Activated CD8-positive, alpha-beta memory T cell treated with anti-CD3 and anti-CD28 coated beads, Interleukin-2, amount 50 U/mL, for 24 hours (primary cell): ENCODE data around the gene NRG2.

Experiments
- DNase-seq: peaks from one replicate; pipeline ENCODE4 v3.0.0-alpha.2; 2020; ENCODE audit errors: extremely low read depth

Gene NRG2

GRCh38 chr5:140042643-140043507, at the start of gene NRG2:
Gene NRG2 (minus strand): TSS chr5:140043299.
- DNase-seq: no peak

- no peak for DNase-seq
Observed at GRCh38 chr5:140090251-140090650, 47.2 kb upstream of the NRG2 start.

- no peak for DNase-seq
Observed at GRCh38 chr5:140084541-140084940, 41.4 kb upstream of the NRG2 start.

DNA sequence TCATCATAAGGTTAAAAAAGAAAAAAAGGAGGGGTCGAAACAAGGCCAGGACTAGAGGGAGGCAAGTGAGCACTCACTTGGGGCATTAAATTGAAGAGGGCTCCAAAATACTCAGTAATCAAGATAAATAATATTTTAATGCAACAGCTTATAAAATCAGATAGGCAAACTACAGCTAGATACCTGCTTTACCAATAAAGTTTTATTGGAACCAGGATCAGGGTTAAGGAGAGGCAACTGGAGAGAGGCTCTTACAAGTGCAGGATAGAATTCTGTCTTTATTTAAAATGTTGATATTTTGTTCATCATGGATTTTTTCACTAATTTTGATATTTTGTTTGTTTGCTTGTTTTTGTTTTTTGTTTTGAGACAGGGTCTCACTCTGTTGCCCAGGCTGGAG, 40.6 kb upstream of the NRG2 start:
- no peak for DNase-seq

GRCh38 chr5:140083120-140083519, 40.0 kb upstream of the NRG2 start:
- no peak for DNase-seq

- DNase-seq: no peak
Observed at GRCh38 chr5:140076788-140077187, 33.7 kb upstream of the NRG2 start.

DNA sequence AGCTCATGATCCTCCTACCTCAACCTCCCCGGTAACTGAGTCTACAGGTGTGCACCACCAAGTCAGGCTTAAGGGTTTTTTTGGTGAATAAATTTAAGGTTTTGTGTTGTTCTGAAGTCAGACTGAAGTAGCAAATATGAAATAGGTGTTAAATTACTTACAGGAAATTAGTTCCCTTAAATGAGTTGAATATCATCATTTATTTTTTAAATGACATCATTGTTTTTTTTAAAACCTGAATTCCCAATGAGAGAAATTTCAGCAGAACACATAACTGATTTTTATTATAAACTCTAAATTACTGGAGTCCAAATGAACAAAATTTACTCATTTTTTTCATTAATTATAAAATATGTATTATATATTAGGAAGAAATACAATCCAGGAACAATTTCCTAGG, 33.0 kb upstream of the NRG2 start:
- DNase-seq: no peak

- DNase-seq: no peak
Observed at GRCh38 chr5:140075371-140075770, 32.3 kb upstream of the NRG2 start.

DNA sequence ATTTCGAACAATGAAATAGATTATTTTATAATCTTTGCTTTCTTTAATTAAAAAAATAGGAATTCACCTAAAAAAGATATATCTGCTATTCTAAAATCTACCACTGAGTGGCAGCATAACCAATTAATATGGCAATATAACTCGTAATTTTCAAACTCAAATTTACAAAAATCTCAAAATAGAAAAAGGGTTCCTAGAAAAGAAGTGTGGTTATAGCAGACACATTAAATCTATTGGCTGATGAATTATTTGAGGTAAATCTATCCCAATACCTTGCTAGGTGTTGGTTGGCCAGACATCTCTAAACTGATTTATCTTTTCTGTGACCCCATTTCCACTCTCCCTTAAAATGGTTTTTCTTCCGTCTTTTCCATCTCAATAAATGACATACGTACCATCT, 30.2 kb upstream of the NRG2 start:
- DNase-seq: no peak

DNA sequence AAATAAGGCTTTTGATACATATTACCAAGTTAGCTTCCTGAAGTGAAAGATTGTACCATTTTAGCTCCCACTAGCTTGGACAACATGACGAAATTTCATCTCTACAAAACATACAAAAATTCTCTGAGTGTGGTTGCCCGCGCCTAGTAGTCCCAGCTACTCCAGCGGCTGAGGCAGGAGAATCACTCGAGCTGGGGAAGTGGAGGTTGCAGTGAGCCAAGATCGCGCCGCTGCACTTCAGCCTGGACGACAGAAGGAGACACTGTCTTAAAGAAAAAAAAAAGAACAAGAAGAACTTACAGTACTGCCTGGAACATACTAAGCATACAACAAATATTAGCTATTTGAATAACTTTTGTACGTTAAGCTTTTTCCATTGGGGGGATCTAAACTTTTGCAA, 29.7 kb upstream of the NRG2 start:
- DNase-seq: no peak

- DNase-seq: no peak
Observed at GRCh38 chr5:140060816-140061215, 17.7 kb upstream of the NRG2 start.

DNA sequence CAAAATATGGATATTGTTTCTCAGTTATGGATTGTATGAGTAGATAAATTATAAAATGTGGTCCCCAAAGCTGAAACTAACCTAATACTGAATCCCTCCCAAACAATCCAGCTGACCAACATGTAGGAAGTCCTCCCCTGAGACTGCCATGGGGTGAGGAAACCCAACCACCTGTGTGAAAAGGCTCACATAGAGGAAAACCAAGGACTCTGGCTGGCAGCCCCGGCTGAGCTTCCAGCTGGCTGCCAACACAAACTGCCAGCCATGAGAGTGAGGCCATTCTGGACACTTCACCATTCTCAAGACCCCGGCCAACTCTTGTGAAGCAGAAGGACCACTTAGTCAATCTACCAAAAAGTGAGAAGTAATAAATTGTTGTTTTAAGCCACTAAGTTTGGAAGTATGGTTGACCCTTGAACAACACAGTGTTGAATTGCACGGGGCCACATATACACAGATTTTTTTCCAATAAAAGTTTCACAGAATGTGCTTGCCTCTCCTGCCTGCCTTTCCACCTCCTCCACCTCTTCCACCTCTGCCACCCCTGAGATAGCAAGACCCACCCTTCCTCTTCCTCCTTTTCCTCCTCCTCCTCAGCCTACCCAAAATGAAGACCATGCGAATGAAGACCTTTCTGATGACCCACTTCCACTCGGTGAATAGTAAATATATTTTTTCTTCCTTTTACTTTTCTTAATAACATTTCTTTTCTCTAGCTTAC, 15.3 kb upstream of the NRG2 start:
- no peak for DNase-seq

DNA sequence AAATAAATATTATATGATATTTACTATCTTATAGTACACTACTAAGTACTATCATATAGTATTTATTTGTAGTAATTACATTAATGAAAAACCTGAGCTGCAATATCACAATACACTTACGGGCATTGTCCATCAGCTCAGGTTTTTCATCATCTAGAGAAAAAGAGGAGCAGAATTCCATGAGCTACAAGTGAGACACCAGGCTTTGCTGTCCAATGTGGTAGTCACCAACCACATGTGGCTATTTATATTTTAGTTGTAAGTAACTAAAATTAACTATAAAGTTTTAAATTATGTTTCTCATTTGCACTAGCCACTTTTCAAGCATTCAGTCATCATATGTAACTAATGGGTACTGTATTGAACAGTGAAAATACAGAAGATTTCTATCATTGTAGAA, 13.8 kb upstream of the NRG2 start:
- no peak for DNase-seq

- no peak for DNase-seq
Observed at GRCh38 chr5:140055152-140055551, 12.1 kb upstream of the NRG2 start.

DNA sequence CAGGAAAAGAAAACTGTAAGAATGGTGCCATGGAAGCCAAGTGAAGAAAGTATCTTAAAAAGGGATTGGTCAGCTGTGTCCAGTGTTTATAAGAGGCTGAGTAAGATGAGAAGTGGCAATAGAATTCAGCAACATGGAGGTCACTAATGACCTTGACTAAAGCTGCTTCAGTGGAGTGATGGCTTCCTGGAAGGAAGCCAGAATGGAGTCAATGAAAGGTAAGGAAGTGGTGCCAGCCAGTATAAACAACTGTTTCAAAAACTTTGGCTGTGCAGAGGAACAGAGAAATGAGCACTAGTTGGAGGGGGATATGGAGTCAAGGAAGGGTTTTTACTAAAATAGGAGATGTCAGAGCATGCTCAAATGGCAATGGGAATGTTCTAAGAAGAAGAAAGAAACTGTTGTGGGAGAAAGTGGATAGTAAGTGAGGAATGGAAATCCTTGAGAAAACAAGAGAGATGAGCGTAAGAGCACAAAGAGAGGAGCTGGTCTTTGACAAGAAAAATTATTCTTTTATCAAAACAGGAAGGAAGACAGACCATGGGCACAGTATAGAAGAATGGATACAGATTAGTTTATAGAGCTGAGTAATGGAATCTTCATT, 11.1 kb upstream of the NRG2 start:
- DNase-seq: no peak

GRCh38 chr5:140051950-140052349, 8.9 kb upstream of the NRG2 start:
- DNase-seq: no peak

GRCh38 chr5:140049713-140050112, 6.6 kb upstream of the NRG2 start:
- no peak for DNase-seq

GRCh38 chr5:140049205-140049604, 6.1 kb upstream of the NRG2 start:
- no peak for DNase-seq

DNA sequence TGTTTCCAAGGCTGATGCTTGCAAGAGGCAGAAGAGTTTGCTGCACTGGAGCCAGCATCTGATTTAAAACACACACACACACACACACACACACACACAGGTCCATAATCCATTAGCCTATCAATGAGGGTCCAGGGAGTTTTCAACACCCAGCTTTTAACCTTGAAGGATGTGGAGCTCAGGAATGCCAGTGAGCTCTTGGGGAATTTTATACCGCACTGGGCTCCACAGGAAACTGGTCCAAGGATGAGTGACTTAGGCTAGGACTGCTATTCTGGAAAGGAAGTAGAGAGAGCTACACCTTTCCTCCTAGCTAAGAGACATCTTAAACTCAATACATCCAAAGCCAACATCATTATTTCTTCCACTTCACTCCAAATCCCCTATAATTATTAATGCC, 942 bp upstream of the NRG2 start:
- DNase-seq: no peak

- no peak for DNase-seq
Observed at GRCh38 chr5:140043508-140043872, 391 bp upstream of the NRG2 start.

- DNase-seq: no peak
Observed at GRCh38 chr5:140042393-140042642, 781 bp downstream of the NRG2 start.

GRCh38 chr5:140041492-140042392, 1.4 kb downstream of the NRG2 start:
- no peak for DNase-seq
